Natural killer cell treated with Interleukin-12 subunit alpha and Interleukin-12 subunit beta and Interleukin-15 and Interleukin-18, amount 100 ng/mL, for 72 hours (primary cell): Measurements from ENCODE around the gene TMEM63A. TPM values are rescaled to one million over a fixed set of nuclear protein-coding genes. Genes with fewer than 3 reads are reported as not detected.

Source experiments
- ATAC-seq, 2 donors: fragments of 150-1000 bp; cut with Tn5 transposase in 1 of 2; sonication (Bioruptor Pico), chemical (Tn5 transposase) in 1 of 2; 2 replicates each; pipeline ENCODE4 v1.10.0; 2021
- DNase-seq: peaks from one replicate; pipeline ENCODE4 v3.0.0; 2022; ENCODE audit warnings: low spot score
- H3K27ac Mint-ChIP-seq, 2 donors: 1 replicate in 1 of 2; 2 replicates in 1 of 2; pipeline ENCODE4 v1.8.0; 2022; ENCODE audit warnings: mixed read lengths in 2 of 2, mild to moderate bottlenecking in 1 of 2, moderate library complexity in 1 of 2
- H3K27me3 Mint-ChIP-seq, 2 donors: 1 replicate in 1 of 2; 2 replicates in 1 of 2; pipeline ENCODE4 v1.8.0; 2022; ENCODE audit warnings: mixed read lengths in 2 of 2
- H3K36me3 Mint-ChIP-seq: one replicate; pipeline ENCODE4 v1.8.0; 2022; ENCODE audit warnings: mixed read lengths
- H3K4me1 Mint-ChIP-seq, 2 donors: 1 replicate in 1 of 2; 2 replicates in 1 of 2; pipeline ENCODE4 v1.8.0; 2022; ENCODE audit warnings: low read depth in 2 of 2, mixed read lengths in 2 of 2, mild to moderate bottlenecking in 1 of 2
- H3K4me3 Mint-ChIP-seq: one replicate; pipeline ENCODE4 v1.8.0; 2022; ENCODE audit warnings: mixed read lengths
- H3K9me3 Mint-ChIP-seq: 2 replicates; pipeline ENCODE4 v1.8.0; 2022; ENCODE audit warnings: mixed read lengths
- total RNA-seq, 2 donors: library from RNA; stranded (reverse); gene quantifications; one replicate each; pipeline ENCODE4 v1.2.3, GENCODE V29; 2022

The TMEM63A gene
- total RNA-seq, 2 donors from 2014 or later: 42.7 to 53.6 TPM

DNA sequence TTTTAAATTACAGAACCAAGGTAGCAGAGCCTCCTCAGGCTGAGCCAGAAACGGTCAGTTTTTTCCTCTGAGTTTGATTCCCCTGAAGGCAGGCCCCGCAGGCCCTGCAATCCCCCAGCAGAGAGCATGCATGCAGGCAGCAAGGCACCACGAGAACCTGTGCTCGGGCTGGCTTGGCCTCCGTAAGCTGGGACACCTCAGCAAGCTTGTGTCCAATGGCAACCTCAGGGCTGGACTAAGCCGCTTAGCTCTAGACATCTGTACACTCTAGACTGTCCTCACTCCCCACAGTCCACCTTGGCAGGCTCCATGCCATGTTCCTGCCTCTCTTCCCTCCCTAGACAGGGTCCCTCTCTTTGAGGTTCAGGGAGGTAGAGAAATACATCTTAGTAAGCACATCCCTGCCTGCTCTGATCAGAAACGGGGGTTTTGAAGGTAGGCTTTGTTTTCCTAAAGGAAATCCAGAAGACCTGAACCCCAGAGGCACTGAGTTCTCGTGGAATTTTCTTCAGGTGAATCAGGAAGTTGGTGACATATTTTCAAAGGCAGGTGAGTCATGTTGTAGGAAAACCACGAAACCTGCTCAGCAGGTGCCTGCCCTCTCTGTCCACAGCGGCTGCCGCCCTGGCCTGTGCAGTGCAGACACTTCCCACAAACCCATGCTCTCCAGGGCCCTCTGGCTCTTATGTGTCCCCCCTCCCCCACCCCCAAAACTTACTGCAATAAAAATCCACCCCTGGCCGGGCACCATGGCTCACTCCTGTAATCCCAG, 7.0 kb downstream of the TMEM63A start:
- Mint-ChIP-seq H3K27ac (no peak overlapping the region), H3K4me3 (no peak overlapping the region), H3K36me3 (no peaks in the 10 kb centered on the region), H3K4me1 (peaks cover 29 to 31% of the 10 kb centered on the region in 2 donors), H3K27me3 (no peaks in the 10 kb centered on the region), H3K9me3 (no peaks in the 10 kb centered on the region)
- ATAC-seq: no peak
- DNase-seq: no peak

DNA sequence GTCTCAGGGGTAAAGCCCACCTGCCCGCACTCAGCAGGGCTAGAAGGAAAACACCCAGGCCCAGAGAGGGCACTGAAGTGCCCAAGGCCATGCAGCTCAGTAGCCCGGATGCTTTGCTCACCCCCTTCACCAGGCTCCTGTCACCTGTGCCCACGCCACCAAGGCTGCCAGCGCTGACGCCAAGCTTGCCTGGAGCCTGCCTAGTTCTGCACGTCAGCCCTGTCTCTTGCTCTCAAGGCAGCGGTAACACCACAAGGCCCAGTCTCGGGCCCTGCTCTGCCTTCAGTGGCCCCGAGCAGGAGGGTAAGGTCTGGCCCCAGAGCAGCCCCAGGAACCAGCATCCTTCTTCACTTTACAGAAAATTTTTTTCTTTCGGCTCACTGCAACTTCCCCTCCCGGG, 7.7 kb downstream of the TMEM63A start:
- no peak overlapping the region for H3K4me3 Mint-ChIP-seq
- DNase-seq: no peak
- H3K4me1 Mint-ChIP-seq: peaks cover 24% of the 10 kb centered on the region in 2 donors
- no peak for ATAC-seq
- H3K27ac Mint-ChIP-seq: no peak overlapping the region
- no peaks in the 10 kb centered on the region for H3K9me3 Mint-ChIP-seq
- H3K27me3 Mint-ChIP-seq: no peaks in the 10 kb centered on the region
- no peaks in the 10 kb centered on the region for H3K36me3 Mint-ChIP-seq

GRCh38 chr1:225873281-225873850, 8.8 kb downstream of the TMEM63A start:
- no peak overlapping the region for H3K4me3 Mint-ChIP-seq
- H3K27ac Mint-ChIP-seq: no peak overlapping the region
- H3K4me1 Mint-ChIP-seq: peaks cover 16 to 21% of the 10 kb centered on the region in 2 donors
- DNase-seq: no peak
- no peak for ATAC-seq
- no peaks in the 10 kb centered on the region for H3K36me3 Mint-ChIP-seq
- no peaks in the 10 kb centered on the region for H3K27me3 Mint-ChIP-seq
- H3K9me3 Mint-ChIP-seq: no peaks in the 10 kb centered on the region

DNA sequence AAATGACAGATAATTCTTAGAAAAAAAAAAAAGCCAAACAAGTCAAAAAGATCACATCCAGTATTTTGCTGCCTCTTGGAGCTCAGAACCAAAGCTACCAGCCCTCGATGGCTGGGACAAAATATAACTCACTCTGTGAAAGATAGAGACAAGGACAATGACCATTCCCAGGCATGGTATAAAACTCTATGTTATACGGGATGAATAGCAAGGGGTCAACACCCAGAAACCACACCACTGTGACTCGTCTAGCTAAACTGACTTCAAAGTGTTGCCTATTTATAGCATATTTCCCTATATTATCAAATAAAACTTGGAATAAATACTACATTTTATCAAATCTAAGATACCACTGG, 10.1 kb downstream of the TMEM63A start:
- Mint-ChIP-seq H3K27me3 (no peaks in the 10 kb centered on the region), H3K27ac (no peak overlapping the region), H3K36me3 (no peaks in the 10 kb centered on the region), H3K4me3 (peak overlapping the region; percentile 6), H3K4me1 (peaks cover 15% of the 10 kb centered on the region in 2 donors), H3K9me3 (no peaks in the 10 kb centered on the region)
- no peak for ATAC-seq
- no peak for DNase-seq

DNA sequence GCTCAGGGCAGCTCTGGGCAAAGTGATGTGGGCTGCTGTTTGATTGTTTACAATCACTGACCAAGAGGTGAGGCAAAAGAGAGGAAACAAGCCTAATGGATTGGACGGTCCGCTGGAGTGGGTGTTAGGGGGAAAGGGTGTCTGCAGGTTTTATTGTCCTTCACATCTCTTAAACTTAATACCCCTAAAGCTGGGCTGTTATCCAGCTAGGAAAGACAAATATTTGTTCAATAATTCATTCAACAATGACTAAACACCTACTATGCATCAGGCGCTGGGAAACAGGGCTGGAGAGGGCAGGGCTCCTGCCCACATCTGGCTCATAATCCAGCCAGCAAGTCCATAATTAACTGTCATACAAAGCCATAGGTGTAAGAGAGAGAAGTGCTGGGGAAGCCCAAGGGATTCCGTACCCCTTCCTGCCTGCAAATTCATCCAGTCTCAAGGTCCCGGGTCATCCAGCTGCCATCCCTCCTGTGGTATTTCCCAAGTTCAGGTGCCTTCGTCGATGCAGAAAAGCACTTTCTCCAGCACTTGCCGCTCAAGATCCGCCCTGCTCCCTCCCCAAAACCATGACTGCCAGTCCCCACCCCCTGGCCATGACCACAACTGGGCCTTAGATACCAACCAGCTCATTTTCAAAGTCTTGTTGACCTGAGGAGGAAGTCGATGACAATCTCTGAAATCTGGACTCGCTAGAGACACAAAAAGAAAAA, 10.7 kb downstream of the TMEM63A start:
- ATAC-seq (peak in 1 of 2 donors; percentile 67), DNase-seq (no peak)
- Mint-ChIP-seq H3K27me3 (no peaks in the 10 kb centered on the region), H3K4me1 (peaks cover 17 to 20% of the 10 kb centered on the region in 2 donors), H3K4me3 (peak overlapping the region; percentile 6), H3K27ac (no peak overlapping the region), H3K9me3 (no peaks in the 10 kb centered on the region), H3K36me3 (no peaks in the 10 kb centered on the region)

GRCh38 chr1:225870911-225871310, 11.3 kb downstream of the TMEM63A start:
- no peaks in the 10 kb centered on the region for H3K9me3 Mint-ChIP-seq
- no peak overlapping the region for H3K4me3 Mint-ChIP-seq
- H3K36me3 Mint-ChIP-seq: no peaks in the 10 kb centered on the region
- no peak for ATAC-seq
- no peaks in the 10 kb centered on the region for H3K27me3 Mint-ChIP-seq
- H3K27ac Mint-ChIP-seq: no peak overlapping the region
- peaks cover 23 to 25% of the 10 kb centered on the region in 2 donors for H3K4me1 Mint-ChIP-seq
- DNase-seq: no peak

DNA sequence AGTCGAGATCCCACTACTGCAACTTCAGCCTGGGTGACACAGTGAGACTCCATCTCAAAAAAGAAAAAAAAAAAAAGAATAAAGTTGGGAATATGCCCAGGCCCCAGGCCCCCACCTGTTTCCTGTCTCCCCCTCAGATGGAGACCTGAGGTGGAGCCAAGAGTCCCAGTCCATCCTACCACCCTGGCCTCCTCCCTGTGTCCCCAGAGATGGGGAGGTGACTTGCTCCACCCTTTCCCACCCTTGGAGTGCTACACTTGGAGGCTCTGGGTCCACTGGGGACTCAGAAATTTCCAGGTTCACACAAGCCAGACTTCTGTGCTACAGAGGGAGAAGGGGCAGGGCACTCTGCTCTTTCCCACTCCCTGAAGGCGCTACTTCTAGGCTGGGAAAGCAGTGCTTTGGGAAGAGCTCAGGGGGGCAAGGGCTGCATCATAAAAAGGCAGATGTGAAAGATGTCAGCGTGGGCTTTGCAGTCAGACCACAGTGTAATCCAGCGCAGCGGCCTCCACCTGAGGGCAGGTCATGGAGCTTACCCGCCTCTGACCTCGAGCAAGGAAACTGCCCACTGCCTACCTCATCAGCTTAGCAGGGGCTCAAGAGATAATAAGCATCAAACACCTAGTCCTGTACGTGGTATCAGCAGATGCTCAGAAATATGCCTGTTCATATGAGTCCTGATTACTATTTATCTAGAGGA, 13.4 kb downstream of the TMEM63A start:
- no peak overlapping the region for H3K27ac Mint-ChIP-seq
- H3K36me3 Mint-ChIP-seq: no peaks in the 10 kb centered on the region
- DNase-seq (no peak), ATAC-seq (no peak)
- H3K4me3 Mint-ChIP-seq: no peak overlapping the region
- H3K9me3 Mint-ChIP-seq: no peaks in the 10 kb centered on the region
- peaks cover 25 to 29% of the 10 kb centered on the region in 2 donors for H3K4me1 Mint-ChIP-seq
- no peaks in the 10 kb centered on the region for H3K27me3 Mint-ChIP-seq

DNA sequence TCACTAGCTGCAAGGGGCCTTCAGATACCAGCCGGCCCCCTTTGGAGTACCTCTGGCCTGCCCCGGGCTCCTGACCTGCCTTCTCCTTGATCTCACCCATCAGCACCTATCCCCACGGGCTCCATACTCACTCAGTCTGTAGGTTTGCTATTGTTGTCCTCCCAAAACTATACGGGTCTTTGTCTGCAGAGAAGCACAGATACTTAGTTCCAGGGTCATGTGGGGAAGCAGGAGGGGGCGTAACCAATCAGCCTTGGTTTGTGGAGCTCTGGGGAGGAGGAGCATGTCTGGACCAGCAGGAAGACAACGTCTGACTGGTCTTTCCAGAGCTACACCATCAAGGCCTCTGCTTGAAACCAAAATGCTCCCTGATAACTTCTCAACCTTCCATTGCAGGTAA, 15.2 kb downstream of the TMEM63A start:
- DNase-seq: no peak
- Mint-ChIP-seq H3K36me3 (no peaks in the 10 kb centered on the region), H3K4me3 (no peak overlapping the region)

DNA sequence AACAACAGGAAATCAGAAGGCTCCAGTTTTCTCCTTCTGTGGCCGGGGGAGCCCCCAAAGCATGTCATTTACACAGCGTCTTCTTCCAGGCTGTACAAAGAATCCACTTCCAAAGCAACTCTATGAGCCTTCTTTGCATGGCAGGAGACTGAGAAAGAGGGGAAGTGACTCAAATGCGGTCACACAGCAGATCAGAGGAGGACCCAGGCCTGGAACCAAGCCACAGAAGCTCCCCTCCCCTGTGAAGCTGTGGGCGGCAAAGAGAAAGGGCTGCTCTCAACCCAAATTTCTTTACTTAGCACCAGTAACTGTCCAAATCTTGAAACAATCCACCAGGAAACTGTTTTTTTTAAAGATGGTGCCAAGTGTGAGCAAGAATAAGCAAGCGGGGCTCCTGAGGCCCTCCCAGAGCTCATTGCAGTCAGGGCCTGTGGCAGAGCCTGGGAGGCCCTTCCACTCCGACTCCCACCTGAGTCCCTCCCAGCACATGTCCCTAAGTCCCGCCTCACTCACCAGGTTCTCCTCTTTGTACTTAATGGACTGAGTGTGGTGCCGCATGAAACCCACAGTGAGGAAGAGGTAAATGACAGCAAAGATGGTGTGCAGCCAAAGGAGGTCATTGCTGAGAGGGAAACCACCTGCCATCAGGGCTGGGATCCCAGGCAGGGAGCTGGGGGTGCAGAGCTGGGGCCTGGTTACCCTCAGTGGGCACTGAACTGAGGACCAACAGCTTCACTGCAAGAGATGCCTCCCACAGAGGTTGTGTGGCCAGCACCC, 15.9 kb downstream of the TMEM63A start:
- no peaks in the 10 kb centered on the region for H3K9me3 Mint-ChIP-seq
- peaks cover 17 to 18% of the 10 kb centered on the region in 2 donors for H3K4me1 Mint-ChIP-seq
- peak overlapping the region; percentile 39 to 53 for H3K27ac Mint-ChIP-seq
- H3K27me3 Mint-ChIP-seq: no peaks in the 10 kb centered on the region
- ATAC-seq: peak; percentile 87 to 90
- H3K4me3 Mint-ChIP-seq: peak overlapping the region; percentile 34
- no peak for DNase-seq
- H3K36me3 Mint-ChIP-seq: no peaks in the 10 kb centered on the region

More for the DNA sequence above, 15.2 kb downstream of the TMEM63A start:
- H3K27ac Mint-ChIP-seq: no peak overlapping the region
- ATAC-seq: no peak
- peaks cover 24 to 25% of the 10 kb centered on the region in 2 donors for H3K4me1 Mint-ChIP-seq
- H3K9me3 Mint-ChIP-seq: no peaks in the 10 kb centered on the region
- H3K27me3 Mint-ChIP-seq: no peaks in the 10 kb centered on the region

GRCh38 chr1:225865514-225865913, 16.7 kb downstream of the TMEM63A start:
- Mint-ChIP-seq H3K4me3 (no peak overlapping the region), H3K27ac (peak overlapping the region in 1 of 2 donors; percentile 53), H3K9me3 (no peaks in the 10 kb centered on the region), H3K4me1 (peaks cover 15 to 16% of the 10 kb centered on the region in 2 donors), H3K27me3 (no peaks in the 10 kb centered on the region), H3K36me3 (no peaks in the 10 kb centered on the region)
- DNase-seq: no peak
- ATAC-seq: no peak

GRCh38 chr1:225863167-225863566, 19.0 kb downstream of the TMEM63A start:
- no peak for DNase-seq
- H3K36me3 Mint-ChIP-seq: no peaks in the 10 kb centered on the region
- H3K9me3 Mint-ChIP-seq: no peaks in the 10 kb centered on the region

DNA sequence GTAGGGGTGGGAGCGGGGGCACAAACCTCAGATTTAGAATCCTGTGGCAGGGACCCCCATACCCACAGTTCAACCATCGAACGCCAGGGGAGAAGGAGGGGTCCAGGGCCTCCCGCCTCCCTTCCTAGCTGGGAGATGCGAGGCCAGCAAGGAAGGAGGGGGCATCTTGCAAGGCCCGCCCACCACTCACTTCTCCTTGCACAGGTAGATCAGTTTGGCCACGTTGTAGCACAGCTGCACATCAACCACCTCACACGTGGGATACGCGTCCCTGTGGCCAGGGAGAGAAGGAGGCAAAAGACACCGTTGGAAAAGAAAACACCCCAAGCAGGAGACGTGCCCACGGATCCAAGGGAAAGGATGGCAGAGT, 19.6 kb downstream of the TMEM63A start:
- Mint-ChIP-seq H3K36me3 (no peaks in the 10 kb centered on the region), H3K4me1 (peaks cover 15 to 16% of the 10 kb centered on the region in 2 donors), H3K4me3 (no peak overlapping the region), H3K27me3 (no peaks in the 10 kb centered on the region), H3K27ac (no peak overlapping the region), H3K9me3 (no peaks in the 10 kb centered on the region)
- ATAC-seq (no peak), DNase-seq (no peak)

More at GRCh38 chr1:225863167-225863566, 19.0 kb downstream of the TMEM63A start:
- peaks cover 15 to 16% of the 10 kb centered on the region in 2 donors for H3K4me1 Mint-ChIP-seq
- no peak overlapping the region for H3K27ac Mint-ChIP-seq
- no peaks in the 10 kb centered on the region for H3K27me3 Mint-ChIP-seq
- ATAC-seq: no peak
- H3K4me3 Mint-ChIP-seq: no peak overlapping the region
